Fibroblast of lung (primary cell): ENCODE results near the gene MYLK. TPM values are rescaled to one million over a fixed set of nuclear protein-coding genes. Genes with fewer than 3 reads are reported as not detected.
A peak's percentile ranks its signal among the peaks of the same experiment; 100 is the strongest.

Experiments used
- DNase-seq, 2 donors: peaks; one replicate each; pipeline versions ENCODE4 v3.0.0 to v3.0.0-alpha.2; 2010; ENCODE audit warnings: low read depth in 2 of 2
- H2AFZ ChIP-seq: 2 replicates; pipeline ENCODE4 v1.5.1; 2012; ENCODE audit warnings: low read length, control low read depth, inconsistent platforms
- H3K27ac ChIP-seq: 2 replicates; pipeline ENCODE4 v1.5.1; 2011; ENCODE audit warnings: low read length, control low read depth; ENCODE audit not compliant: insufficient read depth
- H3K27me3 ChIP-seq: 2 replicates; pipeline ENCODE4 v1.5.1; 2011; ENCODE audit warnings: mild to moderate bottlenecking, low read length; ENCODE audit not compliant: control insufficient read depth, insufficient read depth
- H3K36me3 ChIP-seq: 2 replicates; pipeline ENCODE4 v1.5.1; 2011; ENCODE audit warnings: low read length; ENCODE audit not compliant: control insufficient read depth, insufficient read depth
- H3K4me1 ChIP-seq: 2 replicates; pipeline ENCODE4 v1.5.1; 2011; ENCODE audit warnings: low read length; ENCODE audit not compliant: control insufficient read depth, insufficient read depth; ENCODE audit errors: extremely low read depth
- H3K4me2 ChIP-seq: 2 replicates; pipeline ENCODE4 v1.5.1; 2011; ENCODE audit warnings: low read length, control low read depth; ENCODE audit not compliant: insufficient read depth; ENCODE audit errors: extremely low read depth
- H3K4me3 ChIP-seq, 4 experiments: fragments of 200-600 bp in 1 of 4; sonication (generic) in 1 of 4; replicated peaks in 1 of 4; 2 replicates each; pipeline ENCODE4 v1.5.1; 2011 to 2016; ENCODE audit warnings: low read length in 4 of 4, low read depth in 3 of 4, mild to moderate bottlenecking in 3 of 4, control low read depth in 2 of 4, inconsistent platforms in 1 of 4, mixed read lengths in 1 of 4; ENCODE audit not compliant: insufficient read depth in 1 of 4; ENCODE audit errors: control extremely low read depth in 1 of 4
- H3K79me2 ChIP-seq: 2 replicates; pipeline ENCODE4 v1.5.1; 2012; ENCODE audit warnings: mild to moderate bottlenecking, low read length, inconsistent platforms; ENCODE audit not compliant: control insufficient read depth, insufficient read depth
- H3K9ac ChIP-seq: 2 replicates; pipeline ENCODE4 v1.5.1; 2011; ENCODE audit warnings: mild to moderate bottlenecking, low read length, control low read depth; ENCODE audit not compliant: insufficient read depth
- H3K9me3 ChIP-seq: 2 replicates; pipeline ENCODE4 v1.5.1; 2012; ENCODE audit warnings: low read depth, low read length; ENCODE audit not compliant: control insufficient read depth, insufficient read depth
- H4K20me1 ChIP-seq: 2 replicates; pipeline ENCODE4 v1.5.1; 2011; ENCODE audit warnings: low read length; ENCODE audit not compliant: control insufficient read depth, insufficient read depth; ENCODE audit errors: extremely low read depth
- EZH2 ChIP-seq: IDR thresholded peaks from 2 replicates; pipeline ENCODE4 v1.5.1; 2012; ENCODE audit warnings: low read length, control low read depth, mild to moderate bottlenecking; ENCODE audit errors: missing control alignments
- polyA plus RNA-seq, 2 donors: library from polyadenylated mRNA; depleted of rRNA in 1 of 2; stranded (reverse) in 1 of 2; unstranded in 1 of 2; fragments of >200 nt; gene quantifications; 2 replicates each; pipeline ENCODE4 v1.2.1, GENCODE V29; 2011 to 2012; ENCODE audit warnings: missing spikeins in 1 of 2
- total RNA-seq: library from RNA; depleted of rRNA; stranded (reverse); fragments of >200 nt; gene quantifications from 2 replicates; pipeline ENCODE4 v1.2.1, GENCODE V29; 2014
- TF ChIP-seq, protein P1 (sequence below), 2 donors: IDR thresholded peaks in 1 of 2; conservative IDR thresholded peaks in 1 of 2; 1 replicate in 1 of 2; 2 replicates in 1 of 2; pipeline ENCODE4 v1.5.1; 2011 to 2012; ENCODE audit warnings: low read length in 2 of 2, control low read depth in 1 of 2, inconsistent platforms in 1 of 2, low read depth in 1 of 2, mild to moderate bottlenecking in 1 of 2

MYLK gene
- total and polyA plus RNA-seq, 2 donors (not counting 1 experiment from before 2014, with no cell fraction given) = 918 to 941 TPM

DNA sequence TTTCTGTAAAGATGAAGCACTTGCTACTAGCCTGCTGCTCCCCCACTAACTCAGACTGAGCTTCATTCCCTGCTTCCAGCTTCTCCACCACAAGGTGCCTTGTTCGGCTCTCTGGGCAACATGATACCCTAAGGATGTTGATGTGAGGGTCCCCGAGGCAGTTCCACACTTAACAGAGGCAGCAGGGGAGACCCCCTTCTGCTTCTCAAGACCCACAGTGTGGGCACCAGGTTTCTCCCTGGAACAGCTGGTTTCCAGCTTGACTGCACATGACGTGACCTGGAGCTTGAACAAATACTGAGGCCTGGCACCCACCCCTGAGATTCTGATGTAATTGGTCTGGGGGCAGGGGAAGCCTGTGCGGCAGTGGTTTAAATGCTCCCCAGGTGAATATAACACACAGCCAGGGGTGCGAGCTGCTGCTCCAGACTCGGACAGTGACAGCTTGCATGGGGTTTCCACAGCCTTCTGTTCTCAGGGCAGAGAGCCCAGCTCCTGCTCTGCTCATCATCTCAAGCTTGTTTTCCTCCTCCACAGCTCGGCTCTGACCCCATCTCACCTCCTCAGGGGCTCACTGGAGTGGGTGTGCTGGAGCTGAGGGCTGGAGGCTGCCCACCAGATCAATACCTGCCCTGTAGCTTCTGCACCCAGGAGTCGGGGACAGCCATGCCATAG lies 204.3 kb downstream of the MYLK start:
- no peaks in the 10 kb centered on the region for H3K79me2 ChIP-seq
- H3K4me2 ChIP-seq = no peak overlapping the region
- no peak overlapping the region for H3K9ac ChIP-seq
- no peaks in the 10 kb centered on the region for H3K27me3 ChIP-seq
- H3K9me3 ChIP-seq = no peaks in the 10 kb centered on the region
- peaks cover 13% of the 10 kb centered on the region for H3K4me1 ChIP-seq
- DNase-seq = no peak
- no peak overlapping the region for H3K4me3 ChIP-seq
- TF ChIP-seq, protein P1, sequence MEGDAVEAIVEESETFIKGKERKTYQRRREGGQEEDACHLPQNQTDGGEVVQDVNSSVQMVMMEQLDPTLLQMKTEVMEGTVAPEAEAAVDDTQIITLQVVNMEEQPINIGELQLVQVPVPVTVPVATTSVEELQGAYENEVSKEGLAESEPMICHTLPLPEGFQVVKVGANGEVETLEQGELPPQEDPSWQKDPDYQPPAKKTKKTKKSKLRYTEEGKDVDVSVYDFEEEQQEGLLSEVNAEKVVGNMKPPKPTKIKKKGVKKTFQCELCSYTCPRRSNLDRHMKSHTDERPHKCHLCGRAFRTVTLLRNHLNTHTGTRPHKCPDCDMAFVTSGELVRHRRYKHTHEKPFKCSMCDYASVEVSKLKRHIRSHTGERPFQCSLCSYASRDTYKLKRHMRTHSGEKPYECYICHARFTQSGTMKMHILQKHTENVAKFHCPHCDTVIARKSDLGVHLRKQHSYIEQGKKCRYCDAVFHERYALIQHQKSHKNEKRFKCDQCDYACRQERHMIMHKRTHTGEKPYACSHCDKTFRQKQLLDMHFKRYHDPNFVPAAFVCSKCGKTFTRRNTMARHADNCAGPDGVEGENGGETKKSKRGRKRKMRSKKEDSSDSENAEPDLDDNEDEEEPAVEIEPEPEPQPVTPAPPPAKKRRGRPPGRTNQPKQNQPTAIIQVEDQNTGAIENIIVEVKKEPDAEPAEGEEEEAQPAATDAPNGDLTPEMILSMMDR (conservative IDR thresholded peaks at IDR 0.05 in 1 of 2, IDR thresholded peaks at IDR 0.05 in 1 of 2; ENCODE audit: low read depth in 1 of 2, low read length in 2 of 2) = no peak
- TF ChIP-seq EZH2 = no peak
- no peak overlapping the region for H3K27ac ChIP-seq
- H2AFZ ChIP-seq = no peak overlapping the region
- H3K36me3 ChIP-seq = peaks cover 38% of the 10 kb centered on the region
- peaks cover 5% of the 10 kb centered on the region for H4K20me1 ChIP-seq

DNA sequence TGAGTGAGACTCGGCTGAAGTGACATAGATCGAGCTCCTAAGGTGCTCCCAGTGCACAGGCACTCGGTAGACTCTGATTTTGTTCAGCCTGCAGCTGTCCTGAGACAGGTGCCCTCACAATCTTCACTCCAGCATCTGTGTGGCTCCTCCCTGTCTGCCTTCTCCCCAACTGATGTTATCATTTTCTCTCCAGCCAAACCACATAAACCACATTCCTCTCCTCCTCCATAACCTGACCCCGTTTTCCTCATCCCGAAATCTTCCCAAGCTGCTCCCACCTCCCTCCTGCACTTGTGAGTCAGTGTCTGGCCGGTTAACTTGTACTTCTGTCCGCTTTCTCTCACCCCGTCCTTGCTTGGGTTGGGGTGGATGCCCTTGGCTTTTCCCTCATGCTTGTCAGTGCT lies 206.0 kb downstream of the MYLK start:
- H3K9me3 ChIP-seq = no peaks in the 10 kb centered on the region
- H4K20me1 ChIP-seq = peaks cover 5% of the 10 kb centered on the region
- H3K27ac ChIP-seq = no peak overlapping the region
- H3K4me2 ChIP-seq = peak overlapping the region; percentile 32
- peaks cover 32% of the 10 kb centered on the region for H3K36me3 ChIP-seq
- no peaks in the 10 kb centered on the region for H3K27me3 ChIP-seq
- no peak overlapping the region for H3K4me3 ChIP-seq
- TF ChIP-seq, protein P1 (conservative IDR thresholded peaks at IDR 0.05 in 1 of 2, IDR thresholded peaks at IDR 0.05 in 1 of 2; ENCODE audit: low read depth in 1 of 2, low read length in 2 of 2) = no peak
- TF ChIP-seq EZH2 = no peak
- H3K79me2 ChIP-seq = no peaks in the 10 kb centered on the region
- no peak overlapping the region for H2AFZ ChIP-seq
- peaks cover 13% of the 10 kb centered on the region for H3K4me1 ChIP-seq
- no peak overlapping the region for H3K9ac ChIP-seq
- DNase-seq = peak; percentile 88 to 99

- no peak for TF ChIP-seq EZH2
- TF ChIP-seq, protein P1 (conservative IDR thresholded peaks at IDR 0.05 in 1 of 2, IDR thresholded peaks at IDR 0.05 in 1 of 2; ENCODE audit: low read depth in 1 of 2, low read length in 2 of 2) = no peak
- H3K4me3 ChIP-seq = no peak overlapping the region
- H3K9ac ChIP-seq = no peak overlapping the region
- H3K27ac ChIP-seq = no peak overlapping the region
- no peak overlapping the region for H2AFZ ChIP-seq
- no peaks in the 10 kb centered on the region for H3K9me3 ChIP-seq
- H3K27me3 ChIP-seq = no peaks in the 10 kb centered on the region
- DNase-seq = no peak
- H4K20me1 ChIP-seq = peaks cover 2% of the 10 kb centered on the region
- peaks cover 5% of the 10 kb centered on the region for H3K4me1 ChIP-seq
- H3K36me3 ChIP-seq = peaks cover 23% of the 10 kb centered on the region
- H3K4me2 ChIP-seq = no peak overlapping the region
- H3K79me2 ChIP-seq = no peaks in the 10 kb centered on the region
Observed at GRCh38 chr3:123672429-123673146, 211.5 kb downstream of the MYLK start.
